ENCODE results near the gene COG5.

COG5 gene

GRCh38 chr7:107605218-107605815, 41.6 kb upstream of the COG5 start:
- TF ChIP-seq CTCF (IDR thresholded peaks at IDR 0.05; ENCODE audit: insufficient read depth, low read length, poor library complexity, severe bottlenecking) = no peak
- DNase-seq (ENCODE audit: extremely low read depth, insufficient read length) = no peak
- Histone ChIP-seq H3K36me3 (ENCODE audit: control insufficient read depth, insufficient read depth, low read length) (no peaks in the 10 kb centered on the region; the same call in 1 of the 2 replicates), H3K4me3 (replicated peaks; ENCODE audit: low read depth, low read length) (no peak overlapping the region), H3K27me3 (replicated peaks; ENCODE audit: control insufficient read depth, insufficient read depth, low read length) (no peaks in the 10 kb centered on the region)

DNA sequence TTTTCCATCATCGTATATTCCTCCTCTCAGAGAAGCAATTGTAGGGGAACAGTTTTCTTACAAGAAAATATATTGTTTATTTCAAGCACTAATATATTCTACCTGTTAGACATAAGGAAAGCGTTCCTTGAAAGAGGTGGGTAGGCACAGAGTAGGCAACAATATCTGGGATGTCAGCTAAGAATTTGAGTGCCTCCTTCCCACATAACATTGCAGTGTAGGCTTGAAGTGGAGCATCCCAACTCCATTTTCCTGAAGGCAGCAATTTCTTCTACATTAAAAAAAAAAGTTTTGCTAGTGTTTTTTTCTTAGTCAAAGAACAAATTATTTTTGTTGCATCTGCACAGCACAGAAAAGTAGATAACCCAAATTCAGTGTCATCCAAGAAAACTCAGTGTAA, 37.1 kb upstream of the COG5 start:
- H3K36me3 ChIP-seq (ENCODE audit: control insufficient read depth, insufficient read depth, low read length) = no peaks in the 10 kb centered on the region; the same call in 1 of the 2 replicates
- DNase-seq (ENCODE audit: extremely low read depth, insufficient read length) = no peak
- TF ChIP-seq CTCF (IDR thresholded peaks at IDR 0.05; ENCODE audit: insufficient read depth, low read length, poor library complexity, severe bottlenecking) = no peak

DNA sequence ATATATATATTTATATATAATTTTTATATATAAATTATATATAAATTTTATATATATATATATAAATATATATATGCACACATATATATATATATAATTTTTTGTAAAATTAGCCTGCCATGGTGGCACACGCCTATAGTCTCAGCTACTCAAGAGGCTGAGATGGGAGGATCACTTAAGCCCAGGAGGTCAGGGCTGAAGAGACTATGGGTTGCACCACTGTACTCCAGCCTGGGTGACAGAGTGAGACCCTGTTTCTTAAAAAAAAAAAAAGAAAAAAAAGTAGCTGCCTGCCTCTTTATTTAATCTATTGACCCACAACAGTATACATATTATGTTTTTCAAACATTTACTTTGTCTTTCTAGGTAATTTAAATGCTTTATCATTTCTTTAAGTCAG, 35.5 kb upstream of the COG5 start:
- no peaks in the 10 kb centered on the region; the same call in none of the 2 replicates for H3K36me3 ChIP-seq (ENCODE audit: control insufficient read depth, insufficient read depth, low read length)
- H3K27me3 ChIP-seq (replicated peaks; ENCODE audit: control insufficient read depth, insufficient read depth, low read length) = no peaks in the 10 kb centered on the region
- DNase-seq (ENCODE audit: extremely low read depth, insufficient read length) = no peak
- H3K4me3 ChIP-seq (replicated peaks; ENCODE audit: low read depth, low read length) = no peak overlapping the region
- TF ChIP-seq CTCF (IDR thresholded peaks at IDR 0.05; ENCODE audit: insufficient read depth, low read length, poor library complexity, severe bottlenecking) = no peak

More for the DNA sequence above, 37.1 kb upstream of the COG5 start:
- no peak overlapping the region for H3K4me3 ChIP-seq (replicated peaks; ENCODE audit: low read depth, low read length)
- H3K27me3 ChIP-seq (replicated peaks; ENCODE audit: control insufficient read depth, insufficient read depth, low read length) = no peaks in the 10 kb centered on the region

- Histone ChIP-seq H3K27me3 (replicated peaks; ENCODE audit: control insufficient read depth, insufficient read depth, low read length) (no peaks in the 10 kb centered on the region), H3K4me3 (replicated peaks; ENCODE audit: low read depth, low read length) (no peak overlapping the region), H3K36me3 (ENCODE audit: control insufficient read depth, insufficient read depth, low read length) (no peaks in the 10 kb centered on the region; the same call in none of the 2 replicates)
- no peak for TF ChIP-seq CTCF (IDR thresholded peaks at IDR 0.05; ENCODE audit: insufficient read depth, low read length, poor library complexity, severe bottlenecking)
- DNase-seq (ENCODE audit: extremely low read depth, insufficient read length) = no peak
Measured at GRCh38 chr7:107597953-107598352, 34.2 kb upstream of the COG5 start.

GRCh38 chr7:107597582-107597916, 33.8 kb upstream of the COG5 start:
- Histone ChIP-seq H3K4me3 (replicated peaks; ENCODE audit: low read depth, low read length) (no peak overlapping the region), H3K36me3 (ENCODE audit: control insufficient read depth, insufficient read depth, low read length) (no peaks in the 10 kb centered on the region; the same call in none of the 2 replicates), H3K27me3 (replicated peaks; ENCODE audit: control insufficient read depth, insufficient read depth, low read length) (no peaks in the 10 kb centered on the region)
- DNase-seq (ENCODE audit: extremely low read depth, insufficient read length) = no peak
- TF ChIP-seq CTCF (IDR thresholded peaks at IDR 0.05; ENCODE audit: insufficient read depth, low read length, poor library complexity, severe bottlenecking) = no peak
